ENCODE data around the gene WRNIP1. TPM values are rescaled to one million over a fixed set of nuclear protein-coding genes. Genes with fewer than 3 reads are reported as not detected.
A peak's percentile ranks its signal among the peaks of the same experiment; 100 is the strongest.

The WRNIP1 gene
- total and polyA plus RNA-seq, 2 of the 4 experiments (the other 2 are of a cell fraction), result 43.7 to 47.1 TPM

DNA sequence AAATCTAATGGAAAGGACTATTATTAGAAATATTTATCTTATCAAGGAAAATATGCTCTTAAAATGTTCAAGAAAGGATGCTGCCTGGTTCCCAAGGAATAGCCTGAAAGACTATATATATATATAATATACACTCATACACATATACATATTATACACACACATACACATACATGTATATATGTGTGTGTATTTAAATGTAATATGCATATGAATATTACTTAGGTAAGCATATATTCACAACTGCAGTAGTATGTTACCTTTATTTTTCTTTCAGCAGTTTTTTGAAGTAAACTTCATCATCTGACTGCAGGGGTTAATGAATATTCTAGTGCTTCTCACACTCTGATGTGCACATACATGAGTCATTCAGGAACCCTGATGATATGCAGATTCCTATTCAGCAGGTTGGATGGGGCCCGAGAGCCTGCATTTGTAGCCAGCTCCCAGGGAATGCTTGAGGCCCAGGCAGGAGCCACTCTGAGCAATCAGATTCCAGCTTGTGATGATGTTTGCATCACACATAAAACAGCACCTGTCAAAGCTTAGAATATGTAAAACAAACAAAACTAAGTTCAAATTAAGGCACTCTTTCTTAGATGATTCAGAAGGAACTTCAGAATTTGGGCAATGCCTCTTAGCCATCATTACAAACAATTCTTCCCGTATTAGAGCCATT lies 30.6 kb upstream of the WRNIP1 start:
- no peak overlapping the region for H3K9ac ChIP-seq (ENCODE audit: low read depth, low read length)
- H4K91ac ChIP-seq (ENCODE audit: insufficient read depth, low read depth, low read length), result no peak overlapping the region
- no peak overlapping the region for H3K18ac ChIP-seq (ENCODE audit: low read depth, low read length)
- no peak overlapping the region for H2AFZ ChIP-seq (replicated peaks; ENCODE audit: low read length, poor library complexity)
- H3K9me1 ChIP-seq (ENCODE audit: insufficient read depth, low read length), result peaks cover 9% of the 10 kb centered on the region; the same call in 1 of the 2 replicates
- H2BK5ac ChIP-seq (ENCODE audit: low read depth, low read length, poor library complexity, severe bottlenecking), result no peak overlapping the region
- WGBS, 2 experiments (ENCODE audit: extremely low coverage in 2 of 2, insufficient read length in 1 of 2), result no CpG with 5 or more reads among the region's 2 CpGs
- no peak overlapping the region for H4K8ac ChIP-seq (ENCODE audit: low read depth in 2 of 2, low read length in 2 of 2)
- H3K9me3 ChIP-seq (ENCODE audit: control insufficient read depth, insufficient read depth, low read length), result no peaks in the 10 kb centered on the region
- no peak overlapping the region for H3K4me3 ChIP-seq (ENCODE audit: insufficient read depth, low read depth, low read length)
- no peaks in the 10 kb centered on the region for H3K27me3 ChIP-seq (ENCODE audit: control insufficient read depth, insufficient read depth, low read length)
- dilution Hi-C loops (cut with HindIII; ENCODE audit: low sequenced_read_pairs, unreplicated experiment) (no loop called here), in situ Hi-C loops (cut with MboI; ENCODE audit: low sequenced_read_pairs) (no loop called here), intact Hi-C loops (cut with micrococcal nuclease) (loop anchor here (5.0 kb wide), 2 partner anchors 108 to 323 kb away; partner anchors contain the start of gene SERPINB1)
- H2BK120ac ChIP-seq (ENCODE audit: low read depth, low read length), result no peak overlapping the region
- no peaks in the 10 kb centered on the region for H3K79me1 ChIP-seq (ENCODE audit: low read depth in 1 of 2, low read length in 2 of 2)
- no peak overlapping the region for H2AK9ac ChIP-seq (replicated peaks; ENCODE audit: low read depth, low read length, poor library complexity)
- no peak overlapping the region for H3K14ac ChIP-seq (replicated peaks; ENCODE audit: low read depth, low read length)
- DNase-seq (peak; percentile 58), ATAC-seq (ENCODE audit: low read depth) (no peak)
- TF ChIP-seq, protein P1, sequence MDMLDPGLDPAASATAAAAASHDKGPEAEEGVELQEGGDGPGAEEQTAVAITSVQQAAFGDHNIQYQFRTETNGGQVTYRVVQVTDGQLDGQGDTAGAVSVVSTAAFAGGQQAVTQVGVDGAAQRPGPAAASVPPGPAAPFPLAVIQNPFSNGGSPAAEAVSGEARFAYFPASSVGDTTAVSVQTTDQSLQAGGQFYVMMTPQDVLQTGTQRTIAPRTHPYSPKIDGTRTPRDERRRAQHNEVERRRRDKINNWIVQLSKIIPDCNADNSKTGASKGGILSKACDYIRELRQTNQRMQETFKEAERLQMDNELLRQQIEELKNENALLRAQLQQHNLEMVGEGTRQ (IDR thresholded peaks at IDR 0.05; ENCODE audit: low read depth, low read length), result no peak
- TF ChIP-seq FOS (IDR thresholded peaks at IDR 0.05; ENCODE audit: low read depth, low read length) (0 out of 2 replicates have a peak, but pooled peaks have one; percentile 10), NFE2L2 (IDR thresholded peaks at IDR 0.05; ENCODE audit: low read depth, low read length) (no peak), RAD21 (IDR thresholded peaks at IDR 0.05; ENCODE audit: low read length) (no peak), RFX5 (IDR thresholded peaks at IDR 0.05; ENCODE audit: low read depth, low read length) (no peak), SMC3 (IDR thresholded peaks at IDR 0.05; ENCODE audit: low read depth, low read length) (no peak), RCOR1 (IDR thresholded peaks at IDR 0.05; ENCODE audit: insufficient replicate concordance, low read length) (no peak), MAFK (IDR thresholded peaks at IDR 0.05; ENCODE audit: low read depth, low read length) (peak; percentile 61), BHLHE40 (IDR thresholded peaks at IDR 0.05; ENCODE audit: low read depth, low read length) (no peak), MXI1 (IDR thresholded peaks at IDR 0.05; ENCODE audit: borderline replicate concordance, low read depth, low read length) (no peak), MAZ (IDR thresholded peaks at IDR 0.05; ENCODE audit: borderline replicate concordance, low read depth, low read length) (no peak), CHD1 (IDR thresholded peaks at IDR 0.05; ENCODE audit: low read depth, low read length) (no peak), CEBPB (IDR thresholded peaks at IDR 0.05; ENCODE audit: low read depth, low read length) (no peak)
- TF ChIP-seq, protein P2, sequence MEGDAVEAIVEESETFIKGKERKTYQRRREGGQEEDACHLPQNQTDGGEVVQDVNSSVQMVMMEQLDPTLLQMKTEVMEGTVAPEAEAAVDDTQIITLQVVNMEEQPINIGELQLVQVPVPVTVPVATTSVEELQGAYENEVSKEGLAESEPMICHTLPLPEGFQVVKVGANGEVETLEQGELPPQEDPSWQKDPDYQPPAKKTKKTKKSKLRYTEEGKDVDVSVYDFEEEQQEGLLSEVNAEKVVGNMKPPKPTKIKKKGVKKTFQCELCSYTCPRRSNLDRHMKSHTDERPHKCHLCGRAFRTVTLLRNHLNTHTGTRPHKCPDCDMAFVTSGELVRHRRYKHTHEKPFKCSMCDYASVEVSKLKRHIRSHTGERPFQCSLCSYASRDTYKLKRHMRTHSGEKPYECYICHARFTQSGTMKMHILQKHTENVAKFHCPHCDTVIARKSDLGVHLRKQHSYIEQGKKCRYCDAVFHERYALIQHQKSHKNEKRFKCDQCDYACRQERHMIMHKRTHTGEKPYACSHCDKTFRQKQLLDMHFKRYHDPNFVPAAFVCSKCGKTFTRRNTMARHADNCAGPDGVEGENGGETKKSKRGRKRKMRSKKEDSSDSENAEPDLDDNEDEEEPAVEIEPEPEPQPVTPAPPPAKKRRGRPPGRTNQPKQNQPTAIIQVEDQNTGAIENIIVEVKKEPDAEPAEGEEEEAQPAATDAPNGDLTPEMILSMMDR (conservative IDR thresholded peaks at IDR 0.05; ENCODE audit: low read depth, low read length), result no peak
- TF ChIP-seq, protein P3, sequence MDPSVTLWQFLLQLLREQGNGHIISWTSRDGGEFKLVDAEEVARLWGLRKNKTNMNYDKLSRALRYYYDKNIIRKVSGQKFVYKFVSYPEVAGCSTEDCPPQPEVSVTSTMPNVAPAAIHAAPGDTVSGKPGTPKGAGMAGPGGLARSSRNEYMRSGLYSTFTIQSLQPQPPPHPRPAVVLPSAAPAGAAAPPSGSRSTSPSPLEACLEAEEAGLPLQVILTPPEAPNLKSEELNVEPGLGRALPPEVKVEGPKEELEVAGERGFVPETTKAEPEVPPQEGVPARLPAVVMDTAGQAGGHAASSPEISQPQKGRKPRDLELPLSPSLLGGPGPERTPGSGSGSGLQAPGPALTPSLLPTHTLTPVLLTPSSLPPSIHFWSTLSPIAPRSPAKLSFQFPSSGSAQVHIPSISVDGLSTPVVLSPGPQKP (IDR thresholded peaks at IDR 0.05; ENCODE audit: borderline replicate concordance, low read depth, low read length), result no peak
- no peak overlapping the region for H3K4me2 ChIP-seq (ENCODE audit: low read depth, low read length)
- no peak overlapping the region for H3K4ac ChIP-seq (ENCODE audit: low read depth, low read length)
- H3K36me3 ChIP-seq (ENCODE audit: control insufficient read depth, insufficient read depth, low read length), result no peaks in the 10 kb centered on the region
- H3K23ac ChIP-seq (ENCODE audit: low read depth, low read length), result no peak overlapping the region
- H2AK5ac ChIP-seq (ENCODE audit: low read depth, low read length), result no peak overlapping the region
- ChIA-PET CTCF (no interaction called here), POLR2A (ENCODE audit: unreplicated experiment) (no interaction called here)
- H4K20me1 ChIP-seq (ENCODE audit: insufficient read depth, low read length), result no peaks in the 10 kb centered on the region
- peaks cover 9% of the 10 kb centered on the region; the same call in 1 of the 2 replicates for H3K4me1 ChIP-seq (ENCODE audit: control insufficient read depth, insufficient read depth, low read length)
- no peak overlapping the region for H4K5ac ChIP-seq (ENCODE audit: low read depth, low read length)
- H2BK20ac ChIP-seq (ENCODE audit: low read depth, low read length), result no peak overlapping the region
- no peak overlapping the region for H2BK15ac ChIP-seq (ENCODE audit: low read depth, low read length)
- BruUV-seq (replicated peaks), result no TSS peak
- no peak overlapping the region for H3K56ac ChIP-seq (ENCODE audit: extremely low read depth, insufficient read depth, low read length)
- H3K27ac ChIP-seq (ENCODE audit: insufficient read depth, low read length), result no peak overlapping the region

Data from IMR-90 (cell line).